HG03159 (cell line): ENCODE data around the gene SLC12A2.

Experiments used
- ATAC-seq: cut with Tn5 transposase; IDR thresholded peaks from one replicate; pipeline ENCODE4 v1.9.1; 2021; ENCODE audit warnings: mild to moderate bottlenecking, moderate library complexity; ENCODE audit not compliant: unreplicated experiment

The SLC12A2 gene

DNA sequence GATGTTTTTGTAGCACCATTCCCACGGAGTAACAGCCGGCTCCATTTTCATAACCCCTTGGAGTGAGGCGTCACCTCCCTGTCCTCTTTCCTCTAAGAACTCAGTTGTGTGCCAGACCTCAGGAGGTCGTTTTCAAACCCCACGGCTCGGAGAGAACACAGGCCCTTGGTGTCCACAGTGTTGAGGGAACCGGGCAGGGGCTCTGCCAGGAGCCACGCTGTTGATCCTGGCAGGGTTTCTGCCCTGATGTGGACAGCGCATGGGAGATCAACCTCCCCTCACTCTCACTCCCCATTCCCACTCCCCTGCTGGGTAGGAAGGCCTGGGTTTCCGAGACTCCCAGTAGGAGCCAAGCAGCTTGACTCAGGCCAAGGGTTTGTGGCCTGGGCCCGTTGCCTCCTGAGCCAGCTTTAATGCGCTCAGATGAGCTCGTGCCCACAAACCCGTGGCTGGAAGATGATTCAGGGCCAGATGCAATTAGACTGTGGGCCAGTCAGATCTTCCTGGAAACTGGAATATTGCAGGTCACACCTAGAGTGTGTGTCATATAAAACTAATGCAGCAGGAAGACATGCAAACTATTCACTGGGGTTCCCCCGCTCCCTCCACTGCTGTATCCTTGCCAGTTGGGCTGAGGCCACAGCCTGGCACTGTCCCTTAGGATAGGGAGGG is 133.4 kb downstream of the SLC12A2 start:
- no peak for ATAC-seq

DNA sequence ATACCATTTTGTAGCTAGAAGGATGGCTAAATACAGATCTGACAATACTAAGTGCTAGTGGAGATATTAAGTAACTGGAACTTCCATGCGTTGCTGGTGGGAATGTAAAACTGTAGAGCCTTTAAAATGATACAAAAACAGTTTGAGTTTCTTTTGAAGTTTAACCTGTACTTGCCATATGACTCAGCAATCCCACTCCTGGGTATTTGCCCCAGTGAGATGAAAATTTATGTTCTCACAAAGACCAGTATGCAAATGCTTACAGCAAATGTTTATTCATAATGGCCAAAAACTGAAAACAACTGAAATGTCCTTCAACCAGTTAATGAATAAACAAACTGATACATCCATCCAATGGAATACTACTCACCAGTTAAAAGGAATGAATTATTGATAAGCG is 137.3 kb downstream of the SLC12A2 start:
- no peak for ATAC-seq

DNA sequence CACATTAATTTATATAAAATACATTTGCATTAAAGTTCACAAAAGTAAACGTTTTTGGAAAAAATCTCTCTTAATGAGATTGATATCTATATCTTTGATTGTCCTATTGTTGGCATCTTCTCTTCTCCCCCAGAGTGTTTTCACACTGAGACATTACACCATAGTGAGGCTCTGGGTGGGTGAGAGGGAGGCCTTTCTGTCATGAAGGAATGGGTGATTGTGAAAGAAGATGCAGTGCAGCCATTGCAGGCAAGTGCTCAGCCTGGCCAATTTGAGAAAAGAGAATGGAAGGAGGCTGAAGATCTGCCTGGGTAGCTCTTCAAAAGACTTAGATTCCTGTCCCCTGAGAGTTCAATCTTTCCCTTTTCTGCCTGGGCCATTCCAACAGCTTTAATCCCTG is 140.8 kb downstream of the SLC12A2 start:
- ATAC-seq = no peak

DNA sequence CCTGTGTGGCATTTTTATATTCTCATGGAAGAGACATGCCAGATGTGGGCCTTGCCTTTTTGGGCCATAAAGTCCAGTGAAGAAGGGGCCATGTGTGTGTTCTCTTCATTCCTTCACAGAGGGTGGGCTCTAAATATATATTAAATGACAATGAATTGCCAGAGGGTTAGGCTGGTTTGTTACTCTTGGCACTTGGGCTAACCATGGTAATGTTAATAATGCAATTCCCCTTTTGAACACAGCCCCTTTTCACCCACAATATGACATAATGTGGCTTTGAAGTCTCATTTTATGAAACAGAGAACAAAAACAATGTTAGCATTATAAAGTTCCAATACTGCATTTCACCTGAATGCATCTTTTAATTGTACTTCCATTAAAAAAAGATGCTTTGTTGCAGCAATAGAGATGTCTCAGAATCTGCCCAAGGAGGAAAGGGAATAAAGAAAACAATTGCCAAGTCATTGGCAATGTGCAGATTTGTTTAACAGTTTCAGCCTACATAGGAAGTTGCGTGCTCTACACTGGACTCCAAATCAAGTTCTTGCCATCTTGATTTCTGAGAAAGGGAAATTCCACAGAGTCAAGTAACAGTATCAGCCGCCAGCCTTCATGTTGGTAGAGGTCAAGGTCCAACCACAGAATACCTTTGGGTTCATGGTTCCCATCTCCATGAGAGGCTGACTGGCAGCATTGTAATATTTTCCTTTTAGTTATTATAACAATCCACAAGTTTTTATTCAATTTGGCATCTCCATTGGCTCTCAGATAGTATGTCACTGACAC is 141.9 kb downstream of the SLC12A2 start:
- no peak for ATAC-seq

DNA sequence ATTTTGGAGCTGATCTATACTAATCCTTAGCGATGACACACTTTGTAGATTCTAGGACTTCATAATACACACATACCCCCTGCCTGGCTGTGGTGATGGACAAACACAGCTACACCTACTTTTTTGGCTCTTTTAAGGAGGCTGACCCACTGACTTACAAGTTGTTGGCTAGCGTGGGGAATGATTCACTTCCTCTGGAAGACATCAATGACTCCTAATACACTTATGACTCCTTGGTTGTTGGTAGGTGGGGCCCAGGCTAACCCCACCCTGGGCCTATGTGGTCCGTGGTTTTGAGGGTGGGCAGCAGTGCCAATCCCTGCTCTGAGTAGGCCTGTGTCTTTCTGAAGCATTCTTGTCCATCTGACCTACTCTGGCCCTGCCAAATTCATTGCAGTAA is 144.4 kb downstream of the SLC12A2 start:
- ATAC-seq = no peak

DNA sequence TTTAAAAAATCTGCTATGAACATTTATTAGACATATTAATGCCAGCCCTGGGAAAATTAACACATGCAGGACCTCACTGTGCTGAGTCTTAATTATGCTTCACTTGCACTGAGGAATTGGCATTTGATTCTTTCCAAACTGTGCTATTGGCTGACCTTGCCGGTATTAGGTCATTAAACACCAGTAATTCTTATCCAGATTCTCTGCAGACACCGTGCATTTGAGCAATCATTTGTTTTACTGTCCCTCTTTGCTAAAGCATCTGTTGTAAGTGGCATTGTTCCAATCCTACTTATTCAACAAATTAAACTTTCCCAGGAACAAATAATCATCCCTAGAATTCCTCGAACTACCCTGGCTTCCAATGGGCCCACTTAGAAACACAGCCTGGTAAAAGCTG is 145.0 kb downstream of the SLC12A2 start:
- no peak for ATAC-seq

DNA sequence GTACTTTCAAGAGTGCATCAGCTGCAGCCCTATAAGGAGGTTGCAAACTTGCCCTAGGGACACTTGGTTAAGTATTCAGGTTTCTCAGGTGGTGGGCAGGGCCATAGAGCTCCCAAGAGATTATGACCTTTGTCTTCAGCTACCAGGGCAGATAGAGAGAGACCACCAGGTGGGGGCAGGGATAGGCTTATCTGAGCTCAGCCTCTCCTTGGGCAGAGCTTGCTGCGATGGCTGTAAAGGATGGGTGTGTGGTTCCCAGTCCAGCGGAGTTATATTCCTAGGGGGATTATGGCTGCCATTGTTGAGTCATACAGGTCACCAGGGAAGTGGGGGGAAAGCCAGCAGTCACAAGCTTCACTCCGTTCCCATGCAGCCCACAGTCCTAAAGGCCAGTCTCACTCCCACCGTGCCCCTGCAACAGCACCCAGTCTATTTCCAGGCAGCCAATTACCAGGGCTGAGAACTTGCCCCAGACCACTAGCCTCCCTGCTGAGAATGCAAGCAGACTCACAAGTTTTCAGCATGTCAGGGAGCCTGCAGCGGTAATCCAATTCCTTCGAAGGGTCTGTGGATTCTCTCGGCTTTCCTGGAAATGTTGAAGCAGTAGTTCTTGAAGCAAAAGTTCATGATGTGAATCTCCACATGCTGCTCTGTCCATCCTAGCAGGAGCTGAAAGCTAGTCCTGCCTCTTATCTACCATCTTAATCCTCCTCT is 151.5 kb downstream of the SLC12A2 start:
- ATAC-seq = no peak

DNA sequence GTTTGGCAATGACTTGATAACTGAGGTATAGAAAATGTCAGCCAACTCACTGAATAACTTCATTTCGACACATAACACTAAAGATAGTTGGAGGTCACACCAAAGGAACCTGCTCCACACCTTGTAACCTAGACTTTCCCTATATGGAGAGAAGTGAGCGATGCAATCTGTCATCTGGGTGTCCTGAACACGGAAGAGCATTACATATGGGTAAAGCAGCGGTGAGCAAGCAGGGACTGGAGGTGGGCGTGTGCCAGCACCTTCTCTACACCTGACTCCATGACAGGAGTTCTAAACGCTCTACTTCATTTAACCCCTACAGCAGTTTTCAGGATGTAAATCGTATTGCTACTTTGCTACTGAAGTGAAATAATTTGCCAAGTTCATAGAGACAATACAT is 152.8 kb downstream of the SLC12A2 start:
- ATAC-seq = no peak

DNA sequence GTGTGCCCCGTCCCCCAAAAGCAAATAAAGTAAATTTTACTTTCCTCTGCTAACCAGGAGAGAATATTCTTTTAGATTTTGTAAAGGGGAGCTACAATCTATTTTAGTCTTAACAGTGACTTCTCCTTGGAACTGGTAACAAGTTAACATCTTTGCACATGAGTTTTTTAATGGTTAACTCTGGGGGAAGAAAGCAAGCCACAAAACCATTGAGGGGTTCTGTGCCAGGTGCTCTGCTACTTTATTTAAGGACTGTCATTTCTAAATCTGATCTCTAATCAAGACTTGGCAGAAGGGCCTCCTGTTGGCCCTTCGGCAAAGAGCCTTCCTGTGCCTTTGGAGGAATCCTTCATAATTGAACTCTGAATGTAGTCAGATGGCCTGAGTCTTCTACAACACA is 153.4 kb downstream of the SLC12A2 start:
- ATAC-seq = no peak

DNA sequence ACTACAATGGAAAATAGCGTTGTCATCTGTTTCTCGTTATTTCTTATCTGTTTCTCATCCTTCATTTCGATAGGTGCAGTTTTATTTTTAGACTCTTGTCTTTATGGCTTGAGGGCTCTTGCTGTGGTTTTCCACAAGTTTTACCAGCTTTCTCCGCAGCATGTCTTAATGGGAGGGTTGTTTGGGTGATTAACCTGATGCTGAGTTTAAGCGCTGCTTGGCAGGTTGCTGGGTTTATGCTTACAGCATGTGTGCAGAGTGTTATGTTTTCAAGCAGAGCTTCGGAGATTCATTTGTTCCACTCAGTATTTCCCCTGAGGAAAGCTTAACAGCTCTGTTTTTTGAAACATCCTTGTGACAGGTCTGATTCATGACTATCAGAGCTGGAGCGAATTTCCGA is 154.0 kb downstream of the SLC12A2 start:
- no peak for ATAC-seq
